ENCODE measurements around the gene FBN1.

- no peak for TF ChIP-seq CTCF (IDR thresholded peaks at IDR 0.05)
- no peak for TF ChIP-seq FOXJ3 (CRISPR knock-in tag; IDR thresholded peaks at IDR 0.05; ENCODE audit: borderline replicate concordance)
Measured at GRCh38 chr15:48602358-48603122, 43.0 kb downstream of the FBN1 start.

Data from WTC11 (cell line).